HG02642 (cell line): ENCODE measurements around the gene BCAS3.
A peak's percentile ranks its signal among the peaks of the same experiment; 100 is the strongest.
"Not testable (repeated sequence)": the region's sequence is repeated elsewhere in the genome, so short reads cannot be mapped to it uniquely, and the experiment has no call there.

ENCODE experiments used
- ATAC-seq: cut with Tn5 transposase; IDR thresholded peaks from one replicate; pipeline ENCODE4 v1.9.1; 2021; ENCODE audit warnings: mild to moderate bottlenecking; ENCODE audit not compliant: unreplicated experiment, poor library complexity

The BCAS3 gene

DNA sequence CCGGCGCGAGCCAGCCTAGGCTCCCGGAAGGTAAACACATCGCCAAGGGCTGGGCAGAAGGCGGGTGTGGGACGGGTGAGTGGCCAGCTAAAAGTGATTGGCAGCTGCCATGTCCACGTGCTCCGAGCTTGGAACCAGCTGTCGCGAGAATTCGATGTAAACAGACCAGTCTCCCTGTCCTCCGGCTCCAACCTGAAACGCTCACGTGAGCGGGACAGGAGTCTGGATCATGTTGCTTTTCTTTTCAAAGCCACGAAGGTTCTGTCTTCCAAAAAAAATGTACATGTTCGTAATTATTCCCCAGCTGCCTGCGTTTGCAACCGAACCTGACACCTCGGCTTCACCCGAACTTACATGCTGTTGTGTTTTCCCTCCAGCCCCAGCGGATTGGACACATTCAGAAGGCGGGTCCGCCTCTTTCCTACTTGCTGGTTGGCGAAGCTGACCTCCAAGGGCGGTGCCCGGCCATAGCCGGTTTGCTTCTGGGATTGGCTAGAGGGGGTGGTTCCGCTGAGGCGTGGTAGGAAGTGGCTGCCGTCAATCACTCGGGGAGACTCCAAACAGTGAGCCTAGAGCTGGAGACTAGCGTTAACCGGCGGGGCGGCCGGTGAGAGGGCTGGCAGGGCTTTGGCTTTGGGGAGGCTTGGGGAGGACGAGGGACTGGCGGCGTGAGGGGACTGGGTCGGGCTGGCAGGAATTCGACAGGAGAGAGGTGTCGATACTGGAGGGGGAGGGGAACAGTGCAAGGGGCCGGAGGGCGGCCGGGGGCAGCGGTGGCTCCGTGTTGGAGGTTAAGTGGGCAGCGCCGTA, at the start of gene BCAS3:
BCAS3 (plus strand) TSS at position 544 of the 810 bp plus-strand sequence.
- ATAC-seq: peak; percentile 97

GRCh38 chr17:60628252-60628889, 49.3 kb upstream of the BCAS3 start:
- ATAC-seq: no peak

GRCh38 chr17:60629120-60629519, 48.5 kb upstream of the BCAS3 start:
- ATAC-seq: no peak

DNA sequence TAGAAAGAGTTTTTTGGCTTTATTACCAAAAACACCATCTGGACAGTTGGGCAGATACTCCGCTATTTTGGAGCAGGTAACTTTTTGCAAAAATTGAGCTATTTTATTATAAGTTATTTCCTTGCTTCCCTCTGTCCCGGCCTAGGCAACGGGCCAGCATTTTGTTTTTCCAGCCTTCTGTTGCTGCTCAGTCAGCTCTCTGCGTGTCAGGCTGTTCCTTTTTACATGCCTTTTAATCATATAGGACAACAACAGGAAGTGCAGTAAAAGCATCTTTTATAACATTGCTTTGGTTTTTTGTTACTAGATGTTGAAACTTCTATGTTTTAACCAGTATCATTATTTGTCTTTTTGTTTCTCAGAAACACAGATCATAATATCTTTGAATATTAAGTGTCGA, 47.3 kb upstream of the BCAS3 start:
- ATAC-seq: no peak

- ATAC-seq: no peak
Measured at GRCh38 chr17:60631119-60631518, 46.5 kb upstream of the BCAS3 start.

- ATAC-seq: no peak
Measured at GRCh38 chr17:60637683-60638082, 40.0 kb upstream of the BCAS3 start.

DNA sequence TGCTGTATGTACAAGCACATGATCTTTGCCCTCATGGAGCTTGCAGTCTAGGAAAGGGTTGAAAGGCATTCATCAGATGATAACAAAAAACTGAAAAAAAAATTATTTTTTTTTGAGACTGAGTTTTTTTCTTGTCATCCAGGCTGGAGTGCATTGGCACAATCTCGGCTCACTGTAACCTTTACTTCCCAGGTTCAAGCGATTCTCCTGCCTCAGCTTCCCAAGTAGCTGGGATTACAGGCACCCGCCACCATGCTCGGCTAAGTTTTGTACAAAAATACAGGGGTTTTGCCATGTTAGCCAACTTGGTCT, 38.7 kb upstream of the BCAS3 start:
- no peak for ATAC-seq

GRCh38 chr17:60640503-60640902, 37.1 kb upstream of the BCAS3 start:
- no peak for ATAC-seq

DNA sequence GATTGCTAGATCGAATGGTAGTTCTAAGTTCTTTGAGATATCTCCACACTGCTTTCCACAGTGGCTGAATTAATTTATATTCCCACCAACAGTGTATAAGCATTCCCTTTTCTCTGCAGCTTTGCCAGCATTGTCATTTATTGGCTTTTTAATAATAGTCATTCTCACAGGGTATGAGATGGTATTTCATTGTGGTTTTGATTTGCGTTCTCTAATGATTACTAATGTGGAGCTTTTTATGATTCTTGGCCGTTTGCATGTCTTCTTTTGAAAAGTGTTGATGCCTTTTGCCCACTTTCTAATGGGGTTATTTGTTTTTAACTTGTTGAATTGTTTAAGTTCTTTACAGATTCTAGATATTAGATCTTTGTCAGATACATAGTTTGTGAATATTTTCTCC, 36.5 kb upstream of the BCAS3 start:
- no peak for ATAC-seq

DNA sequence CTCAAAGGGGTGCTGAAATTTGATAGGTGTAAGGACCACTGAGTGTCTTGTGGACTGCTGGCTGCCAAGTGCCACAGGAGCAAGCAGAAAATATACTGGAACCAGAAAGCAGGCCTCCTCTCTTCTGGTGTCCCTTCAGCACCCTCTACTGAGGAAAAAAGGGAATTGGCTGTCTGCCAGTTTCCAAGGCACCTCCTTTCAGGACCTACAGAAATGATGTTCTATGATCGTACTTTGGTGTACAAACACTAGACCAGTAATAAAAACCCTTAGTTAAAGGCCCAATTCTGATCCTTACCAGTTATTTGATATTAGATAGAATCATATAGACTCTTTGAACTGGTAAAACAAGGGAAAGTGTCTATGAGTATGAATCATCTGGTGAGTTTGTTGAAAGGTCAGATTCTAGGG, 35.8 kb upstream of the BCAS3 start:
- no peak for ATAC-seq

DNA sequence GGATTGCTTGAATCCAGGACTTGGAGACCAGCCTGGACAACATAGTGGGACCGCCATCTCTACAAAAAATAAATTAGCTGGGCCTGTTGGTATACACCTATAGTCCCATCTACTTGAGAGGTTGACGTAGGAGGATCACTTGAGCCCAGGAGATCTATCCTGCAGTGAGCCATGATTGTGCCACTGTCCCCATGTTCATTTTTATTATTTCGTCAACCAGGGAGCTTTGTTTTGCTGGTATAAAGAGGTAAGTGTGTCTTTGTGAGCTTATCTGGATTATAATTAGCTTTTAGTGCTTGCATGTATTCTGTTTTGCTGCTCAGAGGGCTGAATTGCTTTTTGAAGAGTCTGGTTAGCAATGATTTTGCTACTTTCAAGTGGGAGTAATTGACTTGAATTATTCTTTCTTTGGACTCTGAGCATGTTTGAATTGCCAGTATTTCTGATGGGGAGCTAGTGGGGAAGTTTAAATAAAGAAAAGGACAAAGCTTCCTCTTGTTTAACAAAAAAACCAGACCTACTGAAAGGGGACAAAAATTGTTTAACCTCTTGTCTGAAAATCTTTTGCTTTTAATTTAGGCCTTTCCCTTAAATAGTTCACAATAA, 31.6 kb upstream of the BCAS3 start:
- no peak for ATAC-seq

DNA sequence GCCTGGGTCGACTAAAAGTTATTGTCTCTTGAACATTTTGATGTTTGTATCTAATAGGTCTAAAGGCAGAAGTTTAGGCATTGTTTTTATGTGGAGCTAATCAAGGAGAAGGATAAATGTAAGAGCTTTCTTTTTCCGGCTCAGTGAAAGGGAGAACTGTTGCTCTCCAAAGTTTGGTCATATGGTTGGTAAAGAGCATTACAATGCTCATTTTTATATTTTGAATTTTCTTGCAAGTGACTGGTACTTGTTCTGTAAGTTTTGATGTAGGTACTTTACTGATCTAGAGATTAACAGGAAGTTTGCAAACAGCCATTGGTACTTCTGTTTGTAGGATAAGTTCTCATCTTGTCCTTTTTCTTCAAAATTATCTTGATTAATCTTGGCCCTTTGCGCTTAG, 30.9 kb upstream of the BCAS3 start:
- no peak for ATAC-seq

GRCh38 chr17:60647705-60648104, 29.9 kb upstream of the BCAS3 start:
- ATAC-seq: no peak

DNA sequence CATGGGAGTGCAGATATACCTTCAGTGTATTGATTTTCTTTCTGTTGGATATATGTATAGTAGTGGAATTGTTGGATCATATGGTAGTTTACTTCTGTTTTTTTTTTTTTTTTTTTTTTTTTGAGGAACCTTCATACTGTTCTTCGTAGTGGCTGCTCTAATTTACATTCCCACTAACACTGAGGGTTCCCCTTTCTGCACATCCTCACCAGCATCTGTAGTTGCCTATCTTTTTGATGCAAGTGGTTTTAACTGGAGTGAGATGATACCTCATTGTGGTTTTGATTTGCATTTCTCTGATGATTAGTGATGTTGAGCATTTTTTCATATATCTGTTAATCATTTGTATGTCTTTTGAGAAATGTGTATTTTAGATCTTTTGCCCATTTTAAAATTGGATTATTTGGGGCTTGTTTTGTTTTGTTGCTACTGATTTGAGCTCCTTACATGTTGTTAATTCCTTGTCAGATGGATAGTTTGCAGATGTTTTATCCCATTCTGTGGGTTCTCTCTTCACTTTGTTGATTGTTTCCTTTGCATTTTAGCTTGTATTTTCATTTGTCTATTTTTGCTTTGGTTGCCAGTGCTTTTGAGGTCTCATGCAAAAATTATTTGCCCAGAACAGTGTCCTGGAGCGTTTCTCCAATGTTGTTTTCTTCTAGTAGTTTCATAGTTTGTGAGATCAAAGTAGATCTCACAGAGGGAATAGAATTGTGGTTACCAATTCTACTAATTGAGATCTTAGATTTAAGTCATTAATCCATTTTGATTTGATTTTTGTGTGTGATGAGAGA, 25.0 kb upstream of the BCAS3 start:
- ATAC-seq: peak; percentile 91

GRCh38 chr17:60653569-60653968, 24.1 kb upstream of the BCAS3 start:
- ATAC-seq: no peak

- ATAC-seq: no peak
Measured at GRCh38 chr17:60656499-60656898, 21.2 kb upstream of the BCAS3 start.

DNA sequence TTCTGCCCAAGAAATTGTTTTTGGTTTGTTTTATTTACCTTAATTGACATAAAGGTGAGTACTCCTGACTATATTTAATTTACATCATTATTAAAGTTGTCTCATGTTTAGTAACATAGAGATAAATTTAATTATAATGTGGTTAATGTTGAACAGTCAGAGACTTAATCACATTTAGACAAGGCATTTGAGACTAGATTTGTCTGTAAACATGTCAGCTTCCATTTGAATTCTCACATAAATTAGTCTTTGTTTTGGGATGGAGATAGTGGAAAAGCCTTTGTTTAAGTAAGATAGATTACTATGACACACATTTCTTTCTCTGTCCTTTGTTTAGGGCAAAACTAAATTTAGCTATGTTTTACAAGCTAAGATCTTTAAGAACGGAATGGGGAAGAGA, 18.5 kb upstream of the BCAS3 start:
- no peak for ATAC-seq

GRCh38 chr17:60661489-60661888, 16.2 kb upstream of the BCAS3 start:
- no peak for ATAC-seq

DNA sequence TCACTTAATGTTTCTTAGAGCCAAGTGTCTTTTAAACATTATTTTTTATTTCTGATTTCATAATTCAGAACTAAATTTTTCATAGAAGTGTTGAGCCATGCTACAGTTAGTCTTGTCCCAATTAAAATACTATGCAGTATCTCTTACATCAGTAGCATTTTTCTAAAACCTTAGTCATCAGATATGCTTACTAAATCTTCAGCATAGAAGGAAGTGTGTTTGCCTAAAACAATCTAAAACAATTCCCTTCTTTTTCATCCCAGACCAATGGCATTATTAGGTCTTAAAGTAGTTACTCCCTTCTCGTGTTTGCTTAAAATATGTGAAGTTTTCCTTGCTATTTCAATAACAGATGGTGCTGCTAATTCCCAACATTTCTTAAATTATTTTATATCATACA, 13.6 kb upstream of the BCAS3 start:
- no peak for ATAC-seq

DNA sequence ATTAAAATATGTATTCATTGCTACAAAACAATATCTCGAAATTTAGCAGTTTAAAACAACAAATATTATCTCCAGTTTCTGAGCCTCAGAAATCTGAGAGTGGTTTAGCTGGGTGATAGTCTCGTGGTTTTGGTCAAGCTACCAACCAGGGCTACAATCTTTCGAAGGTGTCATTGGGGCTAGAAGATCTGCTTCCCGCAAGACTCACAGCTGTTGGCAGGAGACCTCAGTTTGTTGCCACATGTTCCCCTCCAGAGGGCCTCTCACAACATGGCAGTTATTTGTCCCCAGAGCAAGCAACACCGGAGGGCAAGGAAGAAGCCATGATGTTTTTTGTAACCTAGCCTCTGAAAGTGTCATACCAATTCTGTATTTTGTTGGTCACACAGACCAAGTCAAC, 12.0 kb upstream of the BCAS3 start:
- ATAC-seq: no peak

DNA sequence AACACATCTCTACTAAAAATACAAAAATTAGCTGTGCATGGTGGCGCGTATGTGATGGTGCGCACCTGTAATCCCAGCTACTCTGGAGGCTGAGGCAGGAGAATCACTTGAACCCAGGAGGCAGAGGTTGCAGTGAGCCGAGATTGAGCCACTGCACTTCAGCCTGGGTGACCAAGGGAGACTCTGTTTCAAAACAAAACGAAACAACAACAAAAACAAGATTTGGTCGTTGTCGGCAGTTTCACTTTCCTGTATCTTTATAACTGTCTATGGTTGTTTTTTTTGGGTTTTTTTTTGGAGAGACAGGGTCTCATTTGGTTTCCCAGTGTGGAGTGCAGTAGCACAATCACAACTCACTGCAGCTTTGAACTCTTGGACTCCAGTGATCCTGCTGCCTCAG, 8.9 kb upstream of the BCAS3 start:
- ATAC-seq: not testable (repeated sequence)
